ENCODE data around the gene MACROD2.

Gene MACROD2

GRCh38 chr20:15760001-15760621 lies 1764.8 kb downstream of the MACROD2 start:
- peak overlapping the region; percentile 31 for H3K4me2 ChIP-seq (ENCODE audit: low read length)
- peaks cover 24% of the 10 kb centered on the region for H3K4me1 ChIP-seq (ENCODE audit: control insufficient read depth, insufficient read depth, low read length)
- H3K4me3 ChIP-seq (ENCODE audit: low read length), result no peak overlapping the region
- H3K9me3 ChIP-seq (replicated peaks; ENCODE audit: low read length), result no peaks in the 10 kb centered on the region
- no peaks in the 10 kb centered on the region for H3K27me3 ChIP-seq (ENCODE audit: control insufficient read depth, insufficient read depth, low read length)
- H3K9ac ChIP-seq (ENCODE audit: low read depth, low read length), result no peak overlapping the region
- H3K36me3 ChIP-seq (ENCODE audit: insufficient read depth, low read length), result no peaks in the 10 kb centered on the region

GRCh38 chr20:15763366-15763765 lies 1768.0 kb downstream of the MACROD2 start:
- Histone ChIP-seq H3K36me3 (ENCODE audit: insufficient read depth, low read length) (no peaks in the 10 kb centered on the region), H3K4me3 (ENCODE audit: low read length) (no peak overlapping the region), H3K9ac (ENCODE audit: low read depth, low read length) (no peak overlapping the region), H3K9me3 (replicated peaks; ENCODE audit: low read length) (no peaks in the 10 kb centered on the region), H3K27me3 (ENCODE audit: control insufficient read depth, insufficient read depth, low read length) (no peaks in the 10 kb centered on the region), H3K4me1 (ENCODE audit: control insufficient read depth, insufficient read depth, low read length) (peaks cover 24% of the 10 kb centered on the region), H3K4me2 (ENCODE audit: low read length) (no peak overlapping the region)

- H3K4me1 ChIP-seq (ENCODE audit: control insufficient read depth, insufficient read depth, low read length), result peaks cover 11% of the 10 kb centered on the region
- no peaks in the 10 kb centered on the region for H3K9me3 ChIP-seq (replicated peaks; ENCODE audit: low read length)
- no peak overlapping the region for H3K4me2 ChIP-seq (ENCODE audit: low read length)
- no peak overlapping the region for H3K4me3 ChIP-seq (ENCODE audit: low read length)
- no peaks in the 10 kb centered on the region for H3K36me3 ChIP-seq (ENCODE audit: insufficient read depth, low read length)
- no peak overlapping the region for H3K9ac ChIP-seq (ENCODE audit: low read depth, low read length)
- H3K27me3 ChIP-seq (ENCODE audit: control insufficient read depth, insufficient read depth, low read length), result no peaks in the 10 kb centered on the region
These were observed 1772.3 kb downstream of the MACROD2 start for GRCh38 chr20:15767586-15767985.

- no peaks in the 10 kb centered on the region for H3K9me3 ChIP-seq (replicated peaks; ENCODE audit: low read length)
- no peaks in the 10 kb centered on the region for H3K27me3 ChIP-seq (ENCODE audit: control insufficient read depth, insufficient read depth, low read length)
- H3K4me1 ChIP-seq (ENCODE audit: control insufficient read depth, insufficient read depth, low read length), result peaks cover 8% of the 10 kb centered on the region
- no peak overlapping the region for H3K9ac ChIP-seq (ENCODE audit: low read depth, low read length)
- no peaks in the 10 kb centered on the region for H3K36me3 ChIP-seq (ENCODE audit: insufficient read depth, low read length)
- H3K4me2 ChIP-seq (ENCODE audit: low read length), result no peak overlapping the region
- no peak overlapping the region for H3K4me3 ChIP-seq (ENCODE audit: low read length)
These were observed 1772.9 kb downstream of the MACROD2 start for GRCh38 chr20:15767999-15768741.

GRCh38 chr20:15772826-15773225 lies 1777.5 kb downstream of the MACROD2 start:
- Histone ChIP-seq H3K9ac (ENCODE audit: low read depth, low read length) (no peak overlapping the region), H3K4me1 (ENCODE audit: control insufficient read depth, insufficient read depth, low read length) (no peaks in the 10 kb centered on the region), H3K36me3 (ENCODE audit: insufficient read depth, low read length) (no peaks in the 10 kb centered on the region), H3K4me3 (ENCODE audit: low read length) (no peak overlapping the region), H3K27me3 (ENCODE audit: control insufficient read depth, insufficient read depth, low read length) (no peaks in the 10 kb centered on the region), H3K4me2 (ENCODE audit: low read length) (no peak overlapping the region), H3K9me3 (replicated peaks; ENCODE audit: low read length) (no peaks in the 10 kb centered on the region)

GRCh38 chr20:15774926-15775325 lies 1779.6 kb downstream of the MACROD2 start:
- H3K9me3 ChIP-seq (replicated peaks; ENCODE audit: low read length), result no peaks in the 10 kb centered on the region
- no peak overlapping the region for H3K4me3 ChIP-seq (ENCODE audit: low read length)
- H3K27me3 ChIP-seq (ENCODE audit: control insufficient read depth, insufficient read depth, low read length), result no peaks in the 10 kb centered on the region

GRCh38 chr20:15776770-15777466 lies 1781.6 kb downstream of the MACROD2 start:
- Histone ChIP-seq H3K4me3 (ENCODE audit: low read length) (no peak overlapping the region), H3K9me3 (replicated peaks; ENCODE audit: low read length) (no peaks in the 10 kb centered on the region), H3K36me3 (ENCODE audit: insufficient read depth, low read length) (no peaks in the 10 kb centered on the region), H3K9ac (ENCODE audit: low read depth, low read length) (no peak overlapping the region), H3K4me2 (ENCODE audit: low read length) (no peak overlapping the region), H3K4me1 (ENCODE audit: control insufficient read depth, insufficient read depth, low read length) (no peaks in the 10 kb centered on the region), H3K27me3 (ENCODE audit: control insufficient read depth, insufficient read depth, low read length) (no peaks in the 10 kb centered on the region)

More at GRCh38 chr20:15774926-15775325, 1779.6 kb downstream of the MACROD2 start:
- Histone ChIP-seq H3K9ac (ENCODE audit: low read depth, low read length) (no peak overlapping the region), H3K4me2 (ENCODE audit: low read length) (no peak overlapping the region), H3K4me1 (ENCODE audit: control insufficient read depth, insufficient read depth, low read length) (no peaks in the 10 kb centered on the region), H3K36me3 (ENCODE audit: insufficient read depth, low read length) (no peaks in the 10 kb centered on the region)

- Histone ChIP-seq H3K4me2 (ENCODE audit: low read length) (no peak overlapping the region), H3K4me1 (ENCODE audit: control insufficient read depth, insufficient read depth, low read length) (no peaks in the 10 kb centered on the region), H3K36me3 (ENCODE audit: insufficient read depth, low read length) (no peaks in the 10 kb centered on the region), H3K9me3 (replicated peaks; ENCODE audit: low read length) (no peaks in the 10 kb centered on the region), H3K4me3 (ENCODE audit: low read length) (no peak overlapping the region), H3K27me3 (ENCODE audit: control insufficient read depth, insufficient read depth, low read length) (no peaks in the 10 kb centered on the region), H3K9ac (ENCODE audit: low read depth, low read length) (no peak overlapping the region)
These were observed 1788.7 kb downstream of the MACROD2 start for GRCh38 chr20:15784020-15784419.

GRCh38 chr20:15789079-15789478 lies 1793.8 kb downstream of the MACROD2 start:
- Histone ChIP-seq H3K9me3 (replicated peaks; ENCODE audit: low read length) (no peaks in the 10 kb centered on the region), H3K27me3 (ENCODE audit: control insufficient read depth, insufficient read depth, low read length) (no peaks in the 10 kb centered on the region), H3K4me2 (ENCODE audit: low read length) (no peak overlapping the region), H3K4me1 (ENCODE audit: control insufficient read depth, insufficient read depth, low read length) (no peaks in the 10 kb centered on the region), H3K4me3 (ENCODE audit: low read length) (no peak overlapping the region), H3K36me3 (ENCODE audit: insufficient read depth, low read length) (no peaks in the 10 kb centered on the region), H3K9ac (ENCODE audit: low read depth, low read length) (no peak overlapping the region)

- H3K4me2 ChIP-seq (ENCODE audit: low read length), result no peak overlapping the region
- no peaks in the 10 kb centered on the region for H3K9me3 ChIP-seq (replicated peaks; ENCODE audit: low read length)
- no peaks in the 10 kb centered on the region for H3K36me3 ChIP-seq (ENCODE audit: insufficient read depth, low read length)
- H3K9ac ChIP-seq (ENCODE audit: low read depth, low read length), result no peak overlapping the region
- H3K27me3 ChIP-seq (ENCODE audit: control insufficient read depth, insufficient read depth, low read length), result no peaks in the 10 kb centered on the region
- H3K4me1 ChIP-seq (ENCODE audit: control insufficient read depth, insufficient read depth, low read length), result no peaks in the 10 kb centered on the region
- H3K4me3 ChIP-seq (ENCODE audit: low read length), result no peak overlapping the region
These were observed 1797.5 kb downstream of the MACROD2 start for GRCh38 chr20:15792855-15793254.

GRCh38 chr20:15794409-15794808 lies 1799.1 kb downstream of the MACROD2 start:
- Histone ChIP-seq H3K9me3 (replicated peaks; ENCODE audit: low read length) (no peaks in the 10 kb centered on the region), H3K27me3 (ENCODE audit: control insufficient read depth, insufficient read depth, low read length) (no peaks in the 10 kb centered on the region), H3K9ac (ENCODE audit: low read depth, low read length) (no peak overlapping the region), H3K4me2 (ENCODE audit: low read length) (no peak overlapping the region), H3K4me1 (ENCODE audit: control insufficient read depth, insufficient read depth, low read length) (no peaks in the 10 kb centered on the region), H3K4me3 (ENCODE audit: low read length) (no peak overlapping the region), H3K36me3 (ENCODE audit: insufficient read depth, low read length) (no peaks in the 10 kb centered on the region)

All from skeletal muscle satellite cell (primary cell).